GM18505 (cell line): Measurements from ENCODE around the gene WDHD1.
"Not testable (repeated sequence)": the region's sequence is repeated elsewhere in the genome, so short reads cannot be mapped to it uniquely, and the experiment has no call there.

Source experiments
- ATAC-seq: cut with Tn5 transposase; IDR thresholded peaks from one replicate; pipeline ENCODE4 v1.9.1; 2021; ENCODE audit not compliant: unreplicated experiment
- POLR2A ChIP-seq: IDR thresholded peaks from 4 replicates; pipeline ENCODE4 v1.6.1; 2011; ENCODE audit warnings: borderline replicate concordance; ENCODE audit not compliant: insufficient read depth, insufficient read length; ENCODE audit errors: extremely low read depth

The WDHD1 gene

DNA sequence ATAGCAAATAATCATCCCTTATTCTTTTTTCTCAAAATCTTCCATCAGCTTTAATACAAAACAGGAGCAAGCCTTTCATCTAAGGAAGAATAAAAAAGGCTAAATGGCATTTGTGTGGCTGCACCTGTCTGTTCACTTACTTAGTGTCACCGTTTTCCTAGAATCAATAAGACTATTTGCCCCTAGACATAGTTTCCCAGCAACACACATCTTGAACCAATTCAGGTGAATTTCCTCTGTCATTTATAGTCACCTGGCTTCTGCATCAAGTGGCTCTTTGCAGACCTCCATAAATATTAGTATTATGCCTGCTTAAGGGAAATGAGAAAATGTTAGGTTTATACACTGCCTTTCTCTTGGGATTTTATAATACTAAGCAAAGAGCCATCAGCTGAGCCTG is 106.8 kb downstream of the WDHD1 start:
- ATAC-seq = no peak
- TF ChIP-seq POLR2A = no peak

DNA sequence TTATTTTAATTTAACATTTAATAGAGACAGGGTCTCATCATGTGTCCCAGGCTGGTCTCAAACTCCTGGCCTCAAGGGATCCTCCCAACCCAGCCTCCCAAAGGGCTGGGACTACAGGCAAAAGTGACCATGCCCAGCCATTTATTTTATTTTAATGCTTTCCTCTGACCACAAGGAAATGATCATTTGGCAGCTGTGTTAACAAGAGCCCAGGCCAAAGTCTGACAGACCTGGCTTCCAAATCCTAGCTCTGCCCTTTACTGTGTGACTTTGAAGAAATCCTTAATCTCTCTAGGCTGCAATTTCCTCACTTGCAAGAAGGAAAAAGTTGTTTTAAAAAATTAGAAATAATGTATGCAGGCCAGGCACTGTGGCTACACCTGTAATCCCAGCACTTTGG is 107.6 kb downstream of the WDHD1 start:
- ATAC-seq = no peak
- TF ChIP-seq POLR2A = no peak

DNA sequence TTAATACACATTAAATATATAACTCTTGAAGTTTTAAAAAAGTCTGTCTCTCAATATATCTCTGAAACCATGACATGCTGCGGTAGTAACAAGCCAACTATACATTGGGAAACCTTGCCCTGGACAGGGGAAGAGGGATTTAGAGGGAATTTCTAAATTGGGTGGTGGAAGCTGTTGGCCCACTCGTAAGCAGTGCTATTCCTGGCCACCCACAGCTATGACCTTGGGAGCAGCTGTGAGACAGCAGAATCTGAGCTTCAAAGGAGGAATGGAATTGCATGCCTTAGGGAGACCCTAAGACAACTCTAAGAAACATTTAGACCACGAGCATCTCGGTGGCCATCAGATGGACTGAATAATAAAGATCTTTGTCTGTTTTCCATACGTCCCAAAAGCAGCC is 108.5 kb downstream of the WDHD1 start:
- TF ChIP-seq POLR2A = no peak
- ATAC-seq = no peak

DNA sequence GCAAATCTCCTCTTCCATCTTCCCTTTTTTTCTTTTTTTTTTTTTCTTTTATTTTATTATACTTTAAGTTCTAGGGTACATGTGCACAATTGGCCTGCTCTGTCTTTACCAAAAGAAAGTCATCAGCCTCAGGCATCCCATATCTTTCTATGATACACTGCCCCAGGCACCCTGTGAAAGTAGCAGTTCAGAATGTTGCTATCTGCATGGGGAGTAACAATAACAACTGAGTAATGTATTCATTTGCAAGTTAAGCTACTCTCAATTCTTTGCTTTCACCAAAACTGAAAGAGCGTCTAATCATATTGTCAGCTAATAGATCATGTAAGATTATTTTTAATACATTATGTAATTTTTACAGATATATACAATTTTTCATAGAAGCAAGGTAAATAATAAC is 110.8 kb downstream of the WDHD1 start:
- ATAC-seq = no peak
- no peak for TF ChIP-seq POLR2A

DNA sequence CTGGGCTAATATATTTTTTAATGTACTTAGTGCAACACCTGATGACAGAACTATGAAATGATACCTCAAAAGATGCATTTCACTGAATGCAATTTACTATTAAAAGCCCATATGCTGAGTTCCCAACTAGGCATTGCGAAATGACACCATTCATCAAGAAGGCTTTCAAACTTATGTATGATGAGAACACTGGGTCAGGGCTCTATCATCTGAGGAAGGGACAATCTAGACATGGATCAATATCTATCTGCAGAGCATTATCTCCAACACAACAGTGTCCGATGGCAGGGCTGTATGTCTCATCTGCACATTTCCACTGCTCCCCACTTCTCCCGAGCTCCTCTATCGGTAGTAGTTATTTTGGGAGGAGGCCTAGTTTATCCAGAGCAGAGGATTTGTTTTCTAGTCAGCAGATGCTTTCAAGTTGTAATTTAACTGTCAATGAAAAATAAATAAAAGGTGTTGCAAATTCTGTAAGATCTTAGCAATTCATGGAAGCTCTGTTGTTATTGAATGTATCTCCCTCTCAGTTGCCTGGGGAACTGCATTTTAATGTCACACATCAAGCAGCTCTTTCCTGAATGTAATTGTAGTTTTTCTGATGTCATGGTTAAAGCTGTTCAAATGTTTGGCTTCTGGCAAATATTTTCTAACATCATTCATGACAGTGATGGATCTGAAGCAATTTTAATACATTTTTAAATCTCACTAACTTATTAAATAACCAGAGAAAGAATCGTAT is 116.9 kb downstream of the WDHD1 start:
- TF ChIP-seq POLR2A = no peak
- no peak for ATAC-seq

DNA sequence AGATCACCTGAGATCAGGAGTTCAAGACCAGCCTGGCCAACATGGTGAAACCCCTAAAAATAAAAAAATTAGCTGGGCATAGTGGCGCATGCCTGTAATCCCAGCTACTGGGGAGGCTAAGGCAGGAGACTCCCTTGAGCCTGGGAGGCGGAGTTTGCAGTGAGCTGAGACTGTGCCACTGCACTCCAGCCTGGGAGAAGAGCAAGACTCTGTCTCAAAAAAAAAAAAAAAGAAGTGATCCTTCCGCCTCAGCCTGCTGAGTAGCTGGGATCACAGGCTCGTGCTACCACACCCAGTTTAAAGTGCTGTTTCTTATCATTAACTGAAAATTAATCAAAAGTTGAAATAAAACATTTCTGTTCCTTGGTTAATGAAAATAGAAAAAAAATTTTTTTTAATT is 117.9 kb downstream of the WDHD1 start:
- not testable (repeated sequence) for ATAC-seq

DNA sequence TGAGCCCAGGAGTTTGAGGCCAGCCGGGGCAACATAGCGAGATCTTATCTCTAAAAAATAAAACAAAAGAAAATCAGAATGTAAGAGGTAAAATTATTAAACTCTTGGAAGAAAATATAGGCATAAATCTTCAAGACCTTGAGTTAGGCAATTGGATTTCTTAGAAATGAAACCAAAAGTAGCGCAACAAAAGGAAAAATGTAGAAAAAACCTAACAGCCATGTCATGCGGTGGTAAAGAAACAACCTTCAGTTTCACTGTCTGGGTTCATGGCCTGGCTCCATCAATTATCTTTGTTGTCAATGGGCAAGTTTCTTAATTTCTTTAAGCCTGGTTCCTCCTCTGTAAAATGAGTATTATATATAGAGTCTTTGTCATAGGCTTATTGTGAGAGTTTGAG is 118.7 kb downstream of the WDHD1 start:
- ATAC-seq = no peak
- TF ChIP-seq POLR2A = no peak

DNA sequence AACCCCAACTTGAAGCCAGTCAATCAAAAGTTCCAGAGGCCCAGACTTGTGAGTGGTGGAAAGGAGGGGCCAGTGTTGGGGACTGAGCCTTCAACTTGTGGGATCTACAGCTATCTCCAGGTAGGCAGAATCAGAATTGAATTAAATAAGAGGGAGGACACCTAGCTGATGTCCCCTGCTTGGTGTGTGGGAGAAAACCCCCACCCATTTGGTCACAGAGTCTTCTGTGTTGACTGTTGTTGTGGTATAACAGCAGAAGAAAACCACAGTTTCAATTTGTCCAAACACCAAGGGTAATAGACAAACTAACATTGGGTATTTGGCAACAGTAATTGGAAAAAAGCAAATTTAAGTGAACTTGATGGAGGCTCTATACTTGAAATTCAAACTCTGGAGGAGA is 120.8 kb downstream of the WDHD1 start:
- no peak for ATAC-seq
- TF ChIP-seq POLR2A = no peak

DNA sequence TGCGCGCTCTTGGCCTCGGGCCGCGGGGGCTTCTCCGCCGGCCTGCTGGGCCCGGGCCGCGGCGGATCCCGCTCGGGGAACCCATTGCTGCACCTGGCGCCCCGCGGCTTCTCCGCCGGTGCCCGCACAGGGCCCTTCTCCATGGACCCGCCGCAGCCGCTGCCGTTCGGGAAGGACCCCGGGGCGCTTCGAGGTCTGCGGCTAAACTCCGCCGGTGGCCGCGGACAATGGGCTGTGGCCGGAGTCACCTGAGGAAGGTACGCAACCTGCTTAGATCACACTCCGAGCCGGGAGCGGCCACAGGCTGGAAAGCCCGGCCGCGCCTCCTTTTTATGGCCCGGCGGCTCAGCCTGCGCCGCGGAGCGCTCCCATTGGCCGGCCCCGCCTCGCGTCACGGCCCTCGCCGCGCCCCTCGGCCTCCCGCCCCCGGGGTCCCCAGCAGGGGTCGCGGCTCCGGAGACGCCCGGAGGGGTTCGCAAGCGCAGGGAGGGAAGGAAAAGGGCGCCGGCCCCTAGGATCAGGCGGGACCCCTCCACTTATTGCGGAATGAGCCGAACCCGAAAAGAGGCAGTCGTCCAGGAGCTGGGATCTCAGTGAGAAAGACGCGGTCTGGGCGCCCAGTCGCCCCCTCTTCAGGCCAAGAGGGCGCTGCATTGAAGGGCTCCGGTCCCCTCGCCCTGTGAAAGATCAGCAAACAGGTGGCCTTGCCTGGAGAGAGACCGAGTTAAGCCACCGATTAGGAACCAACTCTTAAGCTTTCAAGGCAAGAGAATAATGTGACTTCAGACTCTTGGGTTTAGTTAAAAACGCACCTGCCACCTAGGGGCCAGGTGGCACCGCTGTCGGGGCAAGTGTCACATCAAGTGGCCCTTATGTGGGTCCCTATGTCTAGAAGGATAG is 124.1 kb downstream of the WDHD1 start, which contains the start of gene GCH1:
GCH1 (minus strand) TSS at position 306 of the 900 bp plus-strand sequence; CDS start at position 143, 163 bp downstream.
- TF ChIP-seq POLR2A = peak; percentile 99
- peak; percentile 84 for ATAC-seq

DNA sequence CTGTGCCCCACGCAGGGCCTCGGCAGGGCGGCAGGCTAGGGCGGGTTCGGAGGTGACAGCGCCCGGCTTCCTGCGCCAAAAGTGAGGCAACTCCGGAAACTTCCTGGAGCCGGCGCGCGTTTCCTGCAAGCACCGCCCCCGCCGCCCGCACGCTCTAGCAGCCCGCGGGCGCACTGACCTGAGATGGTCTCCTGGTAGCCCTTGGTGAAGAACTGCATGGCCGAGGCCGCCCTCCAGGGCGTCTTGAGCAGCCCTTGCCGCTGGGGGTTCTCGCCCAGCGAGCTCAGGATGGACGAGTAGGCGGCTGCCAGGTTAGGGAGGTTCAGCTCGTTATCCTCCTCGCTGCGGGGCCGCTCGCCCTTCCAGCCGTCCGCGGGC is 124.8 kb downstream of the WDHD1 start:
- no peak for TF ChIP-seq POLR2A
- ATAC-seq = peak; percentile 55

DNA sequence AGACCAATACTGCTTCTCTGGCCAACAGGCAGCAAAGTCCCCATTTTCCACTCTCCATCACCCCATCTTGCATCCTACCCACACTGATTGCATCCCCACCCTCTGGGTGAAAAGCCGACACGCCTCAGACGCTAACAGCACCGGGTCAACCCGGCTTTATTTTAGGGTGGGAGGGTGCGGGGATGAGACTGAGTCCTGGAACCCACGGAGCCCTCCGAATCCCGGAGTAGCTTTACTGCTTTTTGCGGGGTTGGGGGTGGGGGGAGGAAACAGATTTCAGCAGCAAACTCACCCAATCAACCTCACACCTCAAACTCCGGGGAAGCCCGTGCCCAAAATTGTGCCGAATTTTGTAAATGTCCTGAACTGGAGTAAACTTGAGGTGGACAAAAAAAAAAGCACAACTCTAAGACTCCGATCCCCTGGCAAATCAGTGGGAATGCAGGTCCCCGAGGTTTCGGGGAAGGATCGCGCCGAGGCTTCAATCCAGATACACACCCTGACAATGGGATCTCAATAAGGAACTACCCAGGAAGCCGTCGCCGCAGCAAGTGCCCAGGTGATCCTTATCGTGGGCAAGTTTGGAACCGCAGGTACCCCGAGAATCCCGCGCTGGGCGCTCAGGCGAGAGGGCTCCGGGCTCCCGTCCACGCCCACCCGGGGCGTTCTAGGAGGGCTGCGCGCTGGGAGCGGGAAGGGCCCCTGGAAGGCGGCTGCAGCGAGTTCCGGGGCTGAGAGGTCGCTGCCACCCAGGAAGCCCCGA is 125.3 kb downstream of the WDHD1 start:
- no peak for ATAC-seq
- TF ChIP-seq POLR2A = no peak

DNA sequence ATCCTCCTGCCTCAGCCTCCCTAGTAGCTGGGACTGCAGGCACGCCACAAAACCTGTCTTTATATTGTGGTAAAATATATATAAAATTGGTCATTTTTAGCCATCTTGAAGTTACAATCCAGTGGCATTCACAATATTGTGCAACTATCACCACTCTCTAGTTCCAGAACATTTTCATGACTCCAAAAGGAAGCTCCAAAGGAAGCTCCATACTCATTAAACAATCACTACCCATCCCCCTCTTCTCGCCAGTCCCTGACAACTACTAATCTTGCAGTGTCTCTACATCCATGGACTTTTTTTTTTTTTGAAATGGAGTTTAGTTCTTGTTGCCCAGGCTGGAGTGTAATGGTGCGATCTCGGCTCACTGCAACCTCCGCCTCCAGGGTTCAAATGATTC is 127.3 kb downstream of the WDHD1 start:
- ATAC-seq = no peak

DNA sequence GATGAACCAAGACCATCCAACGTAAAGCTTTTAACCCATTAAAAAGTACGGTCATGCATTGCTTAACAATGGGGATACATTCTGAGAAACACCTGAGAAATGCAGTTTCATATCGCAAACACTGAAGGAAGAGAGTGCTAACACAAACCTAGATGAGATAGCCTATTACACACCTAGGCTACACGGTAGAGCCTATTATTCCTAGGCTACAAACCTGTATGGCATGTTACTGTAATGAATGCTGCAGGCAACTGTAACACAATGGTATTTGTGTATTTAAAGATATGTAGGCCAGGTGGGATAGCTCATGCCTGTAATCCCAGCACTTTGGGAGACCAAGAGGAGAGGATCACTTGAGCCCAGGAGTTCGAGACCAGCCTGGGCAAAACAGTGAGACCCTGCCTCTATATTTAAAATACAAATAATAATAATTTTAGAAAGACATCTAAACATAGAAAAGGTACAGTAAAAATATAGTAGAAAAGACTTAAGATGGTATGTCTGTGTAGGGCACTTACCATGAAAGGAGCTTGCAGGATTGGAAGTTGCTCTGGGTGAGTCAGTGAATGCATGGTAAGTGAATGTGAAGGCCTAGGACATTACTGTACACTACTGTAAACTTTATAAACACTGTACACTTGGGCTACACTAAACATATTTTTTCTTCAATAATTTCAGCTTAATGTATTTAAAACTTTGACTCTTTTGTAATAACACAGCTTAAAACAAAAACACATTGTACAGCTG is 128.9 kb downstream of the WDHD1 start:
- not testable (repeated sequence) for ATAC-seq

More for the DNA sequence above, 127.3 kb downstream of the WDHD1 start:
- no peak for TF ChIP-seq POLR2A

DNA sequence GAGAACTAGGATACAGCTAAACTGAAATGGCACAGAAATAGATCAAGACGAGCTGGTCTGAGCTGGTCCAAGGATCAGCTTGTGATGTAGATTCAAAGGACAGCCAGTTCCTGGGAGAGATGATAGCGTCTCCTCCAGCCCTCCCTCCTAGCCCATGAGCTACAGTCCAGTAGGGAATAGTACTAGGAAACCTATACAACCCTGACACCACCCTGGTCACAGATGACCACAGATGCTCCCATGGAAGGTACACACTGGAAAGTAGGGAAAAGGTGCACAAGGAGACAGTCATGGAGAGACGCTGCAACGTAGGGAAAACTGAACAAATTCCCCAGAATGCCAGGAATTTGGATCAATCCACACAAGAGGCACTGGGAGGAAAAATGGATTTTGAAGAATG is 131.2 kb downstream of the WDHD1 start:
- ATAC-seq = no peak
- TF ChIP-seq POLR2A = no peak

DNA sequence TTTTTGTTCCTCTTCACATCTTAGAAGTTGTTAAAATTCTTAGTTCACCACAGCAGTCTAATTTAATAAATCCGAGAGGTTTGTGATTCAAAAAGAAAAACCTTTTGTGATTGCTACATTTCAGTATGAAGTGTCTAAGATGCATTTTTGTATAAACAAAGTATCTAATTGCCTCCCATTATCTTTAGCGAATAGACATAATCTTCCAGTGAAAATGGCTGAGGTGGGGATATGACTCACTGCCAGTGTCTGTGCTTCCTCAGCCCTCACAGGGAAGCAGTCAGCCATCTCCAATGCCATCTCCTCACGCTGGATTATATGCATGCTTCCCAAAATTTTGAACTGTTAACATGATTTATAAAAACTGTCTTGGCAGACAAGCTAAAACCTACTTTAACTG is 131.9 kb downstream of the WDHD1 start:
- ATAC-seq = no peak
- TF ChIP-seq POLR2A = no peak
